AG09319 (cell line): ENCODE measurements around the gene IL22RA2.

Source experiments
- DNase-seq: peaks from one replicate; pipeline ENCODE4 v3.0.0-alpha.2; 2010; ENCODE audit warnings: low read depth; ENCODE audit errors: extremely low read depth
- CTCF ChIP-seq: IDR thresholded peaks from 2 replicates; pipeline ENCODE4 v1.5.1; 2011; ENCODE audit warnings: low read depth, mild to moderate bottlenecking, inconsistent platforms, low read length, moderate library complexity

Gene IL22RA2

GRCh38 chr6:137163732-137164318, 9.6 kb downstream of the IL22RA2 start:
- TF ChIP-seq CTCF: no peak
- no peak for DNase-seq

GRCh38 chr6:137162692-137163306, 10.6 kb downstream of the IL22RA2 start:
- DNase-seq: no peak
- no peak for TF ChIP-seq CTCF

GRCh38 chr6:137161949-137162348, 11.5 kb downstream of the IL22RA2 start:
- DNase-seq: no peak
- TF ChIP-seq CTCF: no peak

GRCh38 chr6:137160763-137161162, 12.7 kb downstream of the IL22RA2 start:
- TF ChIP-seq CTCF: no peak
- no peak for DNase-seq

- TF ChIP-seq CTCF: no peak
- no peak for DNase-seq
These were observed 13.5 kb downstream of the IL22RA2 start for GRCh38 chr6:137159912-137160311.

- DNase-seq: no peak
- no peak for TF ChIP-seq CTCF
These were observed 15.8 kb downstream of the IL22RA2 start for GRCh38 chr6:137157601-137158000.

- DNase-seq: no peak
- TF ChIP-seq CTCF: no peak
These were observed 16.8 kb downstream of the IL22RA2 start for GRCh38 chr6:137156650-137157049.
